IPS DF 6.9 (cell line): ENCODE data around the gene ZNF451.

Experiments used
- DNase-seq: peaks from one replicate; pipeline ENCODE4 v3.0.0-alpha.2; 2013; ENCODE audit warnings: low read depth, low spot score
- H3K27ac ChIP-seq: one replicate; pipeline ENCODE4 v1.5.1; 2013; ENCODE audit warnings: low read length, control low read depth
- H3K27me3 ChIP-seq: 2 replicates; pipeline ENCODE4 v1.6.1; 2013; ENCODE audit warnings: mild to moderate bottlenecking, low read length; ENCODE audit not compliant: control insufficient read depth, insufficient read depth
- H3K36me3 ChIP-seq: 2 replicates; pipeline ENCODE4 v1.6.1; 2013; ENCODE audit warnings: low read length; ENCODE audit not compliant: control insufficient read depth, insufficient read depth
- H3K4me1 ChIP-seq: 2 replicates; pipeline ENCODE4 v1.6.1; 2013; ENCODE audit warnings: low read length; ENCODE audit not compliant: control insufficient read depth, insufficient read depth
- H3K4me3 ChIP-seq: 2 replicates; pipeline ENCODE4 v1.5.1; 2013; ENCODE audit warnings: mild to moderate bottlenecking, low read length
- H3K9me3 ChIP-seq: 2 replicates; pipeline ENCODE4 v1.6.1; 2013; ENCODE audit warnings: low read length, inconsistent platforms; ENCODE audit not compliant: control insufficient read depth, insufficient read depth
- WGBS: extraction: QIAGEN DNeasy Blood & Tissue Kit; methylation state at CpG from one replicate; pipeline ENCODE4 v1.1.7; 2013; ENCODE audit warnings: mixed read lengths, missing lambda C conversion rate; ENCODE audit not compliant: insufficient read length, insufficient coverage; 5-methylcytosine and 5-hydroxymethylcytosine counted together

ZNF451 gene

DNA sequence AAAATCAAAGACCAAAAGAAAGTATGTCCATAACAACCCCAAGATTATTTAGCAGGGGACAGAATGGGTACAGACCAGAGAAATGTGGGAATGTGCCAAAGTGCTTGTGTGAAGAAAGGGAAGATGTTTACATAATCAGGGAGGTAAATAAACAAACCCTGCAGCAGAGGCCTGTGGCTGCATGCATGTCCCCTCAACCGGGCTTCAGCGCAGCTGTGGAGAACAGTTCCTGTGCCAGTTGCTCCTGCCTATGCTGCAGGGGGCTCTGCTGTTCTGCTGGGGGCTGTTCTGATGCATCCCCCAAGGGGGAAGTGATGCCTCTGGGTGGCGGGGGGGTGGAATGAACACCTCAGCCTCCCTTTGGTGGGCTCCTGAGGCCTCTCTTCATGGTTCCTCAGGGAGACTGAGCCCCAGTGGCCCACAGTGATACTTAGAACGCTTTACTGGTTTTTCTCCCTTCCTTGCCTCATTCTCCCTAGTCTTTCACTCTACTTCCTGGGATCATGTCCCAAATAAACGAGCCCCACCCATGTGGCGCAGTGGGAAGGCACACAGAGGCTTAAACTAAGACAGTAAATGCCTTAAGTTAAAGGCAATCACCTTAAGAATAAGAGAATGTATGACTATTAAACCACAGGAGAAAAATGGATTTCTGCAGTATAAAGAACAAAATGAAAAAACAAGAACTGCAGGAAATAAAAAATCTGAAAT, 109.1 kb downstream of the ZNF451 start:
- no peak for DNase-seq
- Histone ChIP-seq H3K27ac (no peak overlapping the region), H3K4me3 (no peak overlapping the region), H3K4me1 (0 out of 2 replicates have a peak, but pooled peaks cover 2% of the 10 kb centered on the region), H3K27me3 (no peaks in the 10 kb centered on the region), H3K9me3 (no peaks in the 10 kb centered on the region), H3K36me3 (no peaks in the 10 kb centered on the region)
- no CpG with 5 or more reads among the region's 6 CpGs for WGBS

DNA sequence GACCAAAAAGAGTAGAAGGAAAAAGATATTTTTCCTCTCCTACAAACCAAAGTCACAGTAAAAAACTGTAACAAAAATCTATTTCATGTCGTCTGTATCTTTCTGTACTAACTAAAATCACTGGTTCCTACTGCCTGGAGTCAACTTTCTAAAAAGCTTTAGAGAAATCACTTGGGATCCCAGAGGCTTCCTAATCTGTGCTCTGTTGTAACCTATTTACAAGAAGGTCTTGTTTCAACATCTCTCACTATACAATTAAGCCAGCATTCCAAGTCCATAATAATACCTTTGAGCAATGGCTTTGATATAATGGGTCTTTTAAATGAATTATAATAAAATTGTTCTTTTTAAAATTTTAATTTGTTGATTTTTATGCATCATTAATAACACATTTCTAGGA, 111.7 kb downstream of the ZNF451 start:
- no peak for DNase-seq
- no CpG with 5 or more reads among the region's 1 CpG for WGBS

DNA sequence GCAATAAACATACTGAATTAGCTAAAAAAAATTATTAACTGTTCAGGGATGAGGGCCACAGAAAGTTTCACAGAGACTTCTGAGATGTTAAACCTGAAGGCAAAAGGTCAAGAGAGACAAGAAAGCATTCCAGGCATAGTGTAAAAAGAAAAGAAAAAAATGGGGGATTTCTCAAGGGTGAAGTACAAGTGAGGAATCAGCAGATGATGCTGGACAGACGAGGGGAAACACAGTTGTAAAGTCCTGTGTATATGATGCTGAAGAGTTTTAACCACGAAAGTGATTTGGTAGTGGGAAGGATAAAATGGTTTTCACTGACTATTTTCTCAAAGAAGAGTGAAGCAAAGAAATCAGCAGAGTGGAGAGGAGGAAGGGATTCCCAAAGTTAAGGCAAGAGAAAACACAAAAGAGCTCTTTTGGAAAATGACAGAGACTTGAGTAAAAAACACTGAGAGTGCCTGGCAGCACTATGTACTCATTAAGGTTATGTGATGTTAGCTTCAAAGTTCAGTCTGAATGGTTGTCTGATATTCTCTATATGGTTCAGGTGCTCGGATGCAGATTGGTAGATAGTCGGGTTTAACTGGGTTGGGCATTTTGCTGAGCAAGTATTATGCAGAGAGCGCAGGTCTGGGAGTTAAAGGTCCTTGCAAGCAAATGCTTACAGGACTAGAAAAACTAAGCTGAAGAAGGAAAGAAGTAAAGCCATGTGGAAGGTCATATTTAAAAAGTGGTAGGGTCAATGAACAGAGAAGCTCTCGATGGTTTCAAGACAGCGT, 115.8 kb downstream of the ZNF451 start:
- no peak overlapping the region for H3K27ac ChIP-seq
- no peaks in the 10 kb centered on the region for H3K27me3 ChIP-seq
- H3K4me1 ChIP-seq, result no peaks in the 10 kb centered on the region
- no peaks in the 10 kb centered on the region for H3K9me3 ChIP-seq
- DNase-seq, result no peak
- no CpG with 5 or more reads among the region's 7 CpGs for WGBS
- no peak overlapping the region for H3K4me3 ChIP-seq
- H3K36me3 ChIP-seq, result no peaks in the 10 kb centered on the region

More for the DNA sequence above, 111.7 kb downstream of the ZNF451 start:
- Histone ChIP-seq H3K4me1 (0 out of 2 replicates have a peak, but pooled peaks cover 2% of the 10 kb centered on the region), H3K9me3 (no peaks in the 10 kb centered on the region), H3K4me3 (no peak overlapping the region), H3K27ac (no peak overlapping the region), H3K36me3 (no peaks in the 10 kb centered on the region), H3K27me3 (no peaks in the 10 kb centered on the region)

DNA sequence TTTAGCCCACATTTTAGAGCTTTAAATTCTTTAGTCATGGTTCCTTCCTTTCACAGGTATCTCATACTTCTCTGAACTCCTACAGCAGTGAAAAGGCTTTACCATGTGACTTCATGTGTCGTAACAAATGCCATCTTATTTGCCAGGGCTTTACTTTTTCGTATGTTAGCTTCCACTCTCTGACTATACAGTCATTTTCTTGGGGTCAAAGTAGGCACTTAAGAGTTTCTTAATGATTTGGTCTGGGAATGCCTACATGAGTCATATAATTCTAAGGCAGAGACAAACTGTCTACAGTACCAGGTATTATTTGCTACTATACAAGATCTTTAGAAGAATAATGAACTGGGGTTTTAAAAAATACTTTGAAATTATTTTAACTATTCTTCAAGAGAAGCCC, 117.2 kb downstream of the ZNF451 start:
- Histone ChIP-seq H3K27ac (no peak overlapping the region), H3K27me3 (no peaks in the 10 kb centered on the region), H3K4me3 (no peak overlapping the region), H3K36me3 (no peaks in the 10 kb centered on the region), H3K9me3 (no peaks in the 10 kb centered on the region), H3K4me1 (no peaks in the 10 kb centered on the region)
- no peak for DNase-seq
- WGBS, result no CpG with 5 or more reads among the region's 2 CpGs

DNA sequence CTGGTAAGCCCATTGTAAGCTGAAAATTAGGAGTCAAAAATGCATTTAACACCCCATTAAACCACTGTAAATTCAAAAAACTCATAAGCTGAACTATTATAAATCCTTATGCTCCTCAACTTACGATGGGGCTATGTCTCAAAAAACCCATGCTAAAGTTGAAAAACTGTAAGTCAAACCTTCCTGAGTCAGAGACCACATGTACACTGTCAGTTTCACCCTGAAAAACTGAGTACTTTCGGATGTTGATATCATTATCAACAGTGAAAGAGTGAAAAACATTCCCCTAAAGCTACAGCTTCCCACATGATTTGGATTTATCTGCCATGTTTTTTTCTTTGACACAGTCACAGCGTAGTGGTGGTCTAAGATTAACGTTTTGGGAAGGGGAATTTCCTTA, 117.9 kb downstream of the ZNF451 start:
- Histone ChIP-seq H3K27me3 (no peaks in the 10 kb centered on the region), H3K27ac (no peak overlapping the region), H3K4me3 (no peak overlapping the region), H3K9me3 (no peaks in the 10 kb centered on the region), H3K36me3 (no peaks in the 10 kb centered on the region), H3K4me1 (no peaks in the 10 kb centered on the region)
- no peak for DNase-seq
- no CpG with 5 or more reads among the region's 4 CpGs for WGBS

DNA sequence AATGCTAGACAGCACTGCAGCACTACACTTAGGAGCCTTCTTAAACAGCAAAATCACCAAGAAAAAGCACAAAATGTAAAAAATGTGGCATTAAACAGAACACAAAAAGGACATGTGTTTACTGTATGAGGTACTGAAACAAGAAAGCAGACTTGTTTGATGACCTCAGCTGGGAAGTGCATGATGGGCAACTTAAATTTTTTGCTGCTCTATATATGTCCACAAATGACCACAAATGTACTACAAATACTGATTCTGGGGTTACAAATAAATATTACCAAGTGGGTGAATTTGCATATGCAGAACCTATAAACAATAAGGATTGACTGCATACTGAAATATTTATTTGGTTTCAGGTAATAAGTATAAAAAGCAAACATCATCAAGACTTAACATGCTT, 119.0 kb downstream of the ZNF451 start:
- Histone ChIP-seq H3K27me3 (no peaks in the 10 kb centered on the region), H3K9me3 (no peaks in the 10 kb centered on the region), H3K36me3 (no peaks in the 10 kb centered on the region), H3K4me1 (no peaks in the 10 kb centered on the region), H3K27ac (no peak overlapping the region), H3K4me3 (no peak overlapping the region)
- no peak for DNase-seq

DNA sequence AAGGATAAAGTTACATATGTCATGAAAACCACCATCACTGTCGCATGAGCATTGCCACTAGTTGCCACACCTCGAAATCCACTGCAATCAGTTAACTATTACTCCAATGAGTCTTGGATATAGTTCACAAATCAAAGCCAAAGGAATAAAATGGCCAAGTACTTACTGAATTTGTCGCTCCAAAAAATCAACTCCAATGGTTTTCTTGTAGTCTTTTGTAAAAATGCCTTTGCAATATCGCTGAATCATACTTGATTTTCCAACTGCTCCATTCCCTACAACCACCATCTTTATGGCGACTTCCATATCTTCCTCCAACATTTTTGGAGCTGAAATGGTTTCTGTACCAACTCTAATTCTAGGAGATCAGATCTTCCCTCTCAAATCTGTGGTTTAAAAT, 120.1 kb downstream of the ZNF451 start:
- H3K36me3 ChIP-seq, result no peaks in the 10 kb centered on the region

DNA sequence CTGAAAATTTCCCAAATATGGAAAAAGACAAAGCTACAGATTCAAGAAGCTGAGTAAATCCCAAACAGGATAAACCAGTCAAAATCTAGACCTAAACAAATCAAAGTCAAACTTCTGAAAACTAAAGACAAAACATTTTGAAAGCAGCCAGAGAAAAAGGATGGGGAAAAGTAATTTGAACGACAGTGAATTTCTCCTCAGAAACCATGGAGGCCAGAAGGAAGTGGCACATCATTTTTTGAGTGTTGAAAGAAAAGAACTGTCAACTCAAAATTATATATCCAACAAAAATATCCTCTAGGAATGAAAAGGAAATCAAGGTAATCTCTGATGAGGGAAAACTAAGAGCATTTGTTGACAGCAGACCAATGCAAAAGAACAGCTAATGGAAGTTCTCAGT, 125.3 kb downstream of the ZNF451 start:
- Histone ChIP-seq H3K36me3 (no peaks in the 10 kb centered on the region), H3K4me1 (no peaks in the 10 kb centered on the region), H3K27me3 (no peaks in the 10 kb centered on the region), H3K4me3 (no peak overlapping the region), H3K9me3 (no peaks in the 10 kb centered on the region), H3K27ac (no peak overlapping the region)
- WGBS, result no CpG with 5 or more reads among the region's 1 CpG
- no peak for DNase-seq

More for the DNA sequence above, 120.1 kb downstream of the ZNF451 start:
- DNase-seq, result no peak
- Histone ChIP-seq H3K27ac (no peak overlapping the region), H3K27me3 (no peaks in the 10 kb centered on the region), H3K9me3 (no peaks in the 10 kb centered on the region), H3K4me3 (no peak overlapping the region), H3K4me1 (no peaks in the 10 kb centered on the region)
- no CpG with 5 or more reads among the region's 5 CpGs for WGBS

DNA sequence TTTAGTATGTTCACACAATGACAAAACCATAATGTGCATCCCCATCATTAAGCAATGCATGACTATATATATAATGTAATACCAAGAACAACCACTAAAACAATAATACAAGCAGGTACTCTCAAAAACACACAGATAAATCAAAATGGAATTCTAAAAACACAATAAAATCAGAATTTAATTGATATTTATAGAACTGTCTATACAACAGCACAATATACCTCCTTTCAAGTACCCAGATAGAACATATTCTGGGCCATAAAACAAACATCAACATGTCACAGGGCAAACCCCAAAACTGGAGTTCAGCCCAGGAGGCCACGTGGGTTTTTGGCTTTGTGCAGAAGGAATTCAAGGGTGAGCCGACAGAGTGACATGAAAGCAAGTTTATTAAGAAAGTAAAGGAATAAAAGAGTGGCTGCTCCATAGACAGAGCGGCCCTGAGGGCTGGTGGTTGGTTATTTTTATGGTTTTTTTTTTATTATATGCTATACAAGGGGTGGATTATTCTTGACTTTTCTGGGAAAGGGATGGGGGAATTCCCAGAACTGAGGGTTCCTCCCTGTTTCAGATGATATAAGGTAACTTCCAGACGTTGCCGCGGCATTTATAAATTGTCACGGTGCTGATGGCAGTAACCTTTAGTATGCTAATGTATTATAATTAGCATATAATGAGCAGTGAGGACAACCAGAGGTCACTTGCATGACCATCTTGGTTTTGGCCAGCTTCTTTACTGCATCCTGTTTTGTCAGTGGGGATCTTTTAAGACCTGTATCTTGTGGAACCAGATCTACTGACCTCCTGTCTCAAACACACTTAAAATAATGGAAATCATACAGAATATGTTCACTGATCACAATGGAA, 126.5 kb downstream of the ZNF451 start:
- no peak overlapping the region for H3K27ac ChIP-seq

DNA sequence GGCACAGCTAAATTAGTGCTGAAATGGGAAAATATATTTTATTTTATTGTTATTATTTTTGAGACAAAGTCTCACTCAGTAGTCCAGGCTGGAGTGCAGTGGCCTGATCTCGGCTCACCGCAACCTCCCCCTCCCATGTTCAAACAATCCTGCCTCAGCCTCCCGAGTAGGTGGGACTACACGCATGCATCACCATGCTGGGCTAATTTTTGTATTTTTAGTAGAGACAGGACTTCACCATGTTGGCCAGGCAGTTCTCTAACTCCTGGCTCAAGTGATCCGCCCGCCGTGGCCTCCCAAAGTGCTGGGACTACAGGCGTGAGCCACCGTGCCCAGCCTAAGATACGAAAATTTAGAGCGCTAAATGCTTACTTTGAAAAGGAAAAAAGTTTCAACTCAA, 127.3 kb downstream of the ZNF451 start:
- WGBS, result no CpG with 5 or more reads among the region's 11 CpGs
- Histone ChIP-seq H3K9me3 (no peaks in the 10 kb centered on the region), H3K27ac (no peak overlapping the region), H3K27me3 (no peaks in the 10 kb centered on the region), H3K4me1 (no peaks in the 10 kb centered on the region), H3K4me3 (no peak overlapping the region), H3K36me3 (no peaks in the 10 kb centered on the region)
- no peak for DNase-seq

More for the DNA sequence above, 126.5 kb downstream of the ZNF451 start:
- DNase-seq, result no peak
- Histone ChIP-seq H3K4me1 (no peaks in the 10 kb centered on the region), H3K4me3 (no peak overlapping the region), H3K27me3 (no peaks in the 10 kb centered on the region), H3K36me3 (no peaks in the 10 kb centered on the region), H3K9me3 (no peaks in the 10 kb centered on the region)
- no CpG with 5 or more reads among the region's 7 CpGs for WGBS
